ENCODE measurements around the gene TMEM52B.
A peak's percentile ranks its signal among the peaks of the same experiment; 100 is the strongest.

Gene TMEM52B

DNA sequence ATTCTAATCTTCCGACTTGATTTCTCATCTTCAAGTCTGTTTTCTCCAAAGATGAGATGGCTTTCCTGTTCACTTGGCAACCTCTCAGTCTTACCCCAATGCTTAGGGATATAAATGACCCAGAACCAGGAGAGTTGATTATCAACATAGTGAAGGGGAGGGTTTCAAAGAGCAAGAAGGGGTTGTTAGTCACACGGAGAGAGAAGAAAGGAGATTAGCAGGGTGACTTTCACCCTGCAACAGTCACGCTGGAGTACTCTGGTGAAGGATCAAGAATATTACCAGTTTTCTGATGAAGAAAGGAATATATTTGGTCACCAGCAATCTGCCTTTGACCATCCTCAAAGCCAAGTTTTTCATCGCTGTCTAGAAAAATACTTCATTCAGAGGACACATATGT is at the start of gene TMEM52B:
TSS of gene TMEM52B (plus strand) at position 212 of the 400 bp plus-strand sequence. CDS start 543 bp downstream, outside the sequence.
- no peak for DNase-seq

- peak in 1 of 2 donors; percentile 34 for DNase-seq
These were observed 48.8 kb upstream of the TMEM52B start, which contains the start of gene CLEC7A for GRCh38 chr12:10130042-10130441. Gene CLEC7A, minus strand, starts transcription at chr12:10130199. Its CDS starts 117 bp downstream, at chr12:10130082.

DNA sequence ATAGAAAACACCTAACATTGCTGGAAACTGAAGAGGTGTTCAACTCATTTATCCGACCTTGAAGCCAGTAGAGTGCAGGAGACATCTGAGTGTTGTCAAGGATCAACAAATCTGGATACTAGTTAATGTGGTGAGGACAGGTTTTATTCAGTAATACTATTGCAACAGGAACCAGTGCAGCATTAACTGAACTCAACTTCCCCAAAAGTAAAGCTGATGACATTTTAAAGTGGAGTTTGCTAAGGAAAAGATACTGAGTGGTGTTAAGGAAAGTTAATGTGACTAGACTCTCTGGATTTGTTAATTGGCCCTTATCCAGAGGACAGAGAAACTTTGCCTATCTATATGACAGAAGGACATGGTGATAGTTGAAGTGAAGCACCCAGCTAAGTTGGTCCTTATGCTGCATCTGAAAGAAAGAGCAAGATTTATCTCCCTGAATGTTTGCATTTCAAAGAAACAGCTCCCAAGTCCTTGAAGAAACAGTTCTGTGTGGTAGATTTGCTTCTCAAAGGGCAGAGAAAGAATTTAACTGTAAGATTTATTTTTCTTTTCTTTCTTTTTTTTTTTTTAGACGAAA is 47.6 kb upstream of the TMEM52B start:
- no peak for DNase-seq

- DNase-seq, result no peak
These were observed 45.9 kb upstream of the TMEM52B start for GRCh38 chr12:10132850-10133370.

DNA sequence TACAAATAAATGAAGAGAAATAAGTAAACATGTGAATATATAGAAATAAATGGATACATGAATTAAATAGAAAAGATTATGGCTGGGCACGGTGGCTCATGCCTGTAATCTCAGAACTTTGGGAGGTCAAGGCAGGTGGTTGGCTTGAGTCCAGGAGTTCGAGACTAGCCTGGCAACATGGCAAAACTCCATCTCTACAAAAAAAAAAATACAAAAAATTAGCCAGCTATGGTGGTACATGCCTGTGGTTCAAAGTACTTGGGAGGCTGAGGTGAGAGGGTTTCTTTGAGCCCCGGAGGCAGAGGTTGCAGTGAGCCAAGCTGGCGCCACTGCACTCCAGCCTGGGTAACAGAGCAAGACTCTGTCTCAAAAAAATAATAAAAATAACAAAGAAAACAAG is 43.7 kb upstream of the TMEM52B start:
- DNase-seq, result no peak

DNA sequence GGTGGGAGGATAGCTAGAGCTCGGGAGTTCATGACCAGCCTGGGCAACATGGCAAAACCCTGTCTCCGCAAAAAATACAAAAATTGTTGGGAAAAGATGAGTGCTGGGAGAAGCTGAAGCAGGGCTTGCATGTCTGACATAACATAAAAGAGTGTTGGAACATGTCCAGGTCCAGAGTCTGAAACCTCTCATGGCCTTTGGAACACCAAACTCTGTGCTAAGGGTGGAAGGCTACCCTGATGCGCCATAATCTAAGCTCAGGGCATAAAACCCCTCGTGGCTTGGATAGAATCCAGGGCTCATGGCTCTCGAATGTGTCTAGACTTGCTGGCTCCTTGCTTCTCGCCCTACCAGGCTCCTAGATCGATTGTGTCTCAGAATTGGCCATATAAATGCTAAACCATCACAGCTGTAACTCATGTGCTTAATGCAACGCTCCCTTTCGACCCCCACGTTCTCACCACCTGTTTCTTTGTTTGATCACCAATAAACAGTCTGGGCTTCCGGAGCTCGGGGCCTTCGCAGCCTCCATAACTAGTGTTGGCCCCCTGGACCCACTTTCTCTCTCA is 42.1 kb upstream of the TMEM52B start:
- no peak for DNase-seq

- peak; percentile 56 to 61 for DNase-seq
These were observed 38.8 kb upstream of the TMEM52B start for GRCh38 chr12:10140001-10140400.

- no peak for DNase-seq
These were observed 35.7 kb upstream of the TMEM52B start for GRCh38 chr12:10142976-10143589.

DNA sequence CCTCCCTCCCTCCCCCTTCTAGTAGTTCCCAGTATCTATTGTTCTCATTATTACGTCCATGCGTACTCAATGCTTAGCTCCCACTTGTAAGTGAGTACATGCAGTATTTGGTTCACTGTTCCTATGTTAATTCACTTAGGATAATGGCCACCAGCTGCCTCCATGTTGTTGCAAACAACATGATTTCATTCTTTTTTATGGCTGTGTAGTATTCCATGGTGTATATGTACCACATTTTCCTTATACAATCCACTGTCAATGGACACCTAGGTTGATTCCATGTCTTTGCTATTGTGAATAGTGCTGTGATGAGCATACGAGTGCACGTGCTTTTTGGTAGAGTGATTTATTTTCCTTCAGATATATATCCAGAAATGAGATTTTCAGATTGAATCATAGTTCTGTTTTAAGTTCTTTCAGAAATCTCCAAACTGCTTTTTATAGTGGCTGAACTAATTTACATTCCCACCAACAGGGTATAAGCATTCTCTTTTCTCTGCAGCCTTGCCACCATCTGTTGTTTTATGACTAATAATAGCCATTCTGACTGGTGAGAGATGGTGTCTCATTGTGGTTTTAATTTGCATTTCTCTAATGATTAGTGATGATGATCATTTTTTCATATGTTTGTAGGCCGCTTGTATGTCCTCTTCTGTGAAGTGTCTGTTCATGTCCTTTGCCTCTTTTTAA is 31.0 kb upstream of the TMEM52B start:
- no peak for DNase-seq

GRCh38 chr12:10151621-10152020 is 27.2 kb upstream of the TMEM52B start:
- no peak for DNase-seq

GRCh38 chr12:10153271-10154144 is 25.3 kb upstream of the TMEM52B start:
- peak; percentile 67 to 75 for DNase-seq

DNA sequence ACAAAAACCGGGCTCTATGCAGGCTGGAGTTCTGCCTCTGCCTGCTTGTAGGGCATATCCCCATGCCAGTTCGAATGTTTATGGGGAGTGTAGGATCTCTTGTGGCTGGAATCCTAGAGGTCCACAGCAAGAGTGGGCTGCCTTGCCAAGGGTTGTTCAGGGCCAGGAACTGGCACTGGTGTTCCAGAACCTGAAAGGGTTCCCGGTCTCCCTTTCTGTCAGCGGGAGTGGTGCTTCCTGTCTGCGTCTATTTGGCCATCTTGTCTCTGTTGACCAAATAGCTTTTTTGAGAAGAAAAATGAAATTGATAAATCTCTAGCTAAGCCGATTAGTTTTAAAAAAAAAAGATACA is 24.7 kb upstream of the TMEM52B start:
- no peak for DNase-seq

- DNase-seq, result no peak
These were observed 22.9 kb upstream of the TMEM52B start for GRCh38 chr12:10155966-10156365.

DNA sequence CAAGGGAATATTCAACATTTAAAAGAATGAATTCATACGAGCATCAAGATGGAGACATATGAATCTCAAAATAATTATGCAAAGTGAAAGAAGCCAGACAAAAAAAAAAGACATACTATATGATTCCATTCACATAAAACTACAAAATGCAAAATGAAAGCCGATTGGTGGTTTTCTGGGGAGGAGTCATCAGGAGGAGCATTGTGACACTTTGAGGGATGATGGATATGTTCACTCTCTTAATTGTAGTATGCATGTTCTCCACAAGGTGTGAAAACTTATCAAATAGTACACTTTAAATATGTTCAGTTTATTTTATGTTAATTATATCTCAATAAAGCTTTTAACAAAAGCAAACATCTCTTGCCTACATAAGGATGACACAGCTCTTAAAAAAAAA is 20.4 kb upstream of the TMEM52B start:
- no peak for DNase-seq

- DNase-seq, result no peak
These were observed 19.6 kb upstream of the TMEM52B start for GRCh38 chr12:10159280-10159679.

DNA sequence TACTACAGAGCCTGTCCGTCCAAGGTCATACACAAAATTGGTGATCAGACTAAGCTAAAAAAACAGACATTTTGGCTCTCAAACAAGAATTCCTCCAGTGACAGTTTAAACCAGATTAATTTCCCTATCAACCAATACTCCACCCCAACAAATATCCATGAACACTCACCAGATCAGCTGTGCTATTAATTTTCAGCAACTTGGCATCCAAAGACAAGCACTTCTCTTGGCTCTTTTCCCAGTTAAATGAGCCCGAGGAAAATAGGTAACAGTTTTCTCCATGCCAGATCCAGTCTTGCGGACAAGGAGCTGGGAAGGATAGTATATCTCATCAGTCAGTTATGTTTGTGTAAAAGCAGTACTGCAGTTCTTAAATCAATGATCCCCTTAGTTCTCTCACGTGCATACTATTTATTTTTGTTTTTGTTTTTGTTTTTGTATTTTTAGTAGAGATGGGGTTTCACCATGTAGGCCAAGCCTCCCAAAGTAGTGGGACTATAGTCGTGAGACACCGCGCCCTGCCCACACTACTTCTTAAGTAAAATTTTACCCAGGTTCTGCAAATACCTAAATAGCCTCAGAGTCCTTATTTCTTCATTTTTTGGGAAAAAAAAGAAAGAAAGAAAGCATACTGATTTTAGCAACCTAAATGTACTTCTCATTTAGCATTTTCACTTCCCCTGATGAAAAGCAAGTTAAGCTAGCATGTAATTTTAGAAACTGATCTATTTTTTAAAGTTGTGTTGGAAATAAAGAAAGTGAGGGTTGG is 18.0 kb upstream of the TMEM52B start:
- DNase-seq, result no peak

- DNase-seq, result no peak
These were observed 15.7 kb upstream of the TMEM52B start for GRCh38 chr12:10163084-10163483.

DNA sequence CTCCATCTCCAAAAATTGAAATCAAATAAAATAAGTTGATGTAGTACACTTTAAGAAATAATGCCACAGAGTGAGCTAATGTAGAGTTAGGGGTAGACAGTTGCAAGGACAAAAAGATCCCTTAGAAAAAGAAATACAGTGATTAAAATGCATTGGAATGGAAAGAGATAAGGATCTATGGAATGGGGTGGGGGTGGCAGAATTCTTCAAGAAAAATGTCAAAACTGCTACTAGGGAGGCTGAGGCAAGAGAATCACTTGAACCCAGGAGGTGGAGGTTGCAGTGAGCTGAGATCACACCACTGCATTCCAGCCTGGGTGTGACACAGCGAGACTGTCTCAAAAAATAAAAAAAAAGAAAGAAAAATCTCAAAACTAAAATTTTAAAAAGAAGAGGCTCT is 13.4 kb upstream of the TMEM52B start:
- DNase-seq, result no peak

GRCh38 chr12:10167599-10167998 is 11.2 kb upstream of the TMEM52B start:
- DNase-seq, result peak; percentile 17 to 31

- no peak for DNase-seq
These were observed 9.7 kb upstream of the TMEM52B start for GRCh38 chr12:10169104-10169503.

GRCh38 chr12:10170216-10170615 is 8.6 kb upstream of the TMEM52B start:
- no peak for DNase-seq

Data from CD4-positive, alpha-beta T cell treated with Interferon alpha-2 for 1 hour (primary cell).